GM18502 (cell line): ENCODE data around the gene CANT1.
"Not testable (repeated sequence)": the region's sequence is repeated elsewhere in the genome, so short reads cannot be mapped to it uniquely, and the experiment has no call there.

Source experiments
- ATAC-seq: cut with Tn5 transposase; IDR thresholded peaks from one replicate; pipeline ENCODE4 v1.9.1; 2021; ENCODE audit warnings: mild to moderate bottlenecking; ENCODE audit not compliant: unreplicated experiment, poor library complexity

Gene CANT1

DNA sequence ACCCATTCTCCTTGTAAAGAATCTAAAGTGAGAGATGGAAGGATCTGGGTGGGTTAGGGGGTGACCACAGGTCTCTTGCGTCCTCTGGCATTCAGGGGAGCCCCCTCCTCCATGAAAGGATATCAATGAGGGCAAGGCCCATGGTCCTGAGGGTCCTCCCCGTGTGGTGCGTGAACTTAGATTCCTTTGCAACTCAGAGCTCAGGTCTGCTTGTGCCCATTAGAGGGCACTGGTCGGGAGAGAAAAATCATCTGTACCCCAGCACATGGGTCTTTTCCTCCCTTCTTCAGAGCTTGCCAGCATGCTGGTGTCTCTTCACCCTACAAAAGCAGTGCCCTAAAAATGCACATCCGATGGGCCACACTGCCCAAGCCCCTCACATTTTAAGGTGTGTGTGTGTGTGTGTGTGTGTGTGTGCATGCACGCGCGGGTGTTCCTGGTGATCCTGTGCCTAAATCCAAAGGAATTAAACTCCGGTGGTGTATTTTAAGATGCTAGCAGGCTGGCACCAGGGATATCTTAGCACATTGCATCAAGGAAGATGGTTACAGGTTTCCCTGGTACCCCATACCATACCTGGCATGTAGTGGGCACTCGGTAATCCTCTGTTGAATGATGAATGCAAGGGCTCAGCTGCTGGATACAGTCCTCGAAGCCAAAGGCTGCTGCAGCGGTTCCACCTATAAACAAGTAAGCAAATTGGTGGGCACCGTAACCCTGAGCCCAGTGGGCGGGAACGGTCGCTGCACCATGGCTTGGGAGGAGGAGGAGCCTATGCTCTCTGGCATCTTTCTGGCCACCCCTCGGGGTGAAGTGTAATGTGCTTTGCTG is 19.1 kb upstream of the CANT1 start:
- no peak for ATAC-seq

DNA sequence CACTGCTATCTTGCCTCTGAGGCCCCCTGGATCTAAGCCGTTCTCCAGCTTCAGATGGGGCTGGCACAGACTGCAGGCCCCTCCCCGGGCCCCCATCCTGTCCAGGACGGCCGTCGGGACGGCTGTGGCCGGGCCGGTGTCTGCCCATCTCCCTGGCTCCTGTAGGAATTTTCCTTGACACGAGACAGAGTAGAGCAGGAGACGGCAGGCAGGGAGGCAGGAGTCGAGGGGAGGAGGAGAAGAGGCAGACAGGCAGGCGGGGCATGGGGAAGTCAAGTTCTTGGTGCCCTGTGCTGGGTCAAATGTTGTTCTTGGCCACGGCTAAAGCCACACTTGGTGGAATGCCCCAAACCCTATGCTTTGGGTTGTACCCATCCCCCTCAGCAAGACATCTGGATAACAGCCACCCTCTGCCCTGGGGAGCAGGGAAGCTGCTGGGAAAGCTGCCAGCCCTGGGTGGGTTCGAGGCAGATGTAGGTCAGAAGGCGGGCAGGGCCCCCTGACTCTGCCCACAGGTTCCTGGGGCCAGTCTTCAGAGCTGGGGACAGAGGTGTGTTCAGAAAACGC is 18.4 kb upstream of the CANT1 start:
- no peak for ATAC-seq

DNA sequence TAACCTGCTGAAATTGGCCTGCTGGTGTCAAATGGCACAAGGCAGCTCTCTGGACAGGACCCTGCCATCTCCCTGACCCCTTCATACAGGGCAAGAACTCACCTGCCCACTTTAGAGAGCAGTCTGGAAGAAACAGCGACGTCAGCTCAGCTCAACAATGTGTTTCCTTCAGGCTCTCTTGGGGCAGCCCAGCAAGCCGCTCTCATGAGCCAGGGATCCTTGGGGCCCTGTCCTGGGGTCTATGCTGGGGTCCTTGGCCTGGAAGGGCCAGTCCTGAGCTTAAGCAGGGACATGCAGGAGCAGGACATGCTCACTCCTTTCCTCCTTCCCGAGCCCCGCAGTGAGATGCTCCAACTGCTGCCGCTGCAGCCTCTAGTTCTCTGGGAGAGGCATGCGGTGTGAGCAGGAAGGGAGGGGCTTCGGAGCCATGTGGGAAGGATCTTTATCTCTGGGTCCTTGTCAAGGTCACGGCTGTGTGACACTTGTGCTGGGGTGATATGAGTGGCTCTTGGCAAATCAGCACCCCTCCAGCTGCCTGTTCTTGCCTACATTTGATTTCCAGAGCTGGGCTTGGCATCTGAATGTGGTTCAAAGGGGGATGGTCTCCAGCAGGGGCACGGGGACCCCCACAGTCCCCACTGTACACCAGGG is 17.8 kb upstream of the CANT1 start:
- ATAC-seq = no peak

DNA sequence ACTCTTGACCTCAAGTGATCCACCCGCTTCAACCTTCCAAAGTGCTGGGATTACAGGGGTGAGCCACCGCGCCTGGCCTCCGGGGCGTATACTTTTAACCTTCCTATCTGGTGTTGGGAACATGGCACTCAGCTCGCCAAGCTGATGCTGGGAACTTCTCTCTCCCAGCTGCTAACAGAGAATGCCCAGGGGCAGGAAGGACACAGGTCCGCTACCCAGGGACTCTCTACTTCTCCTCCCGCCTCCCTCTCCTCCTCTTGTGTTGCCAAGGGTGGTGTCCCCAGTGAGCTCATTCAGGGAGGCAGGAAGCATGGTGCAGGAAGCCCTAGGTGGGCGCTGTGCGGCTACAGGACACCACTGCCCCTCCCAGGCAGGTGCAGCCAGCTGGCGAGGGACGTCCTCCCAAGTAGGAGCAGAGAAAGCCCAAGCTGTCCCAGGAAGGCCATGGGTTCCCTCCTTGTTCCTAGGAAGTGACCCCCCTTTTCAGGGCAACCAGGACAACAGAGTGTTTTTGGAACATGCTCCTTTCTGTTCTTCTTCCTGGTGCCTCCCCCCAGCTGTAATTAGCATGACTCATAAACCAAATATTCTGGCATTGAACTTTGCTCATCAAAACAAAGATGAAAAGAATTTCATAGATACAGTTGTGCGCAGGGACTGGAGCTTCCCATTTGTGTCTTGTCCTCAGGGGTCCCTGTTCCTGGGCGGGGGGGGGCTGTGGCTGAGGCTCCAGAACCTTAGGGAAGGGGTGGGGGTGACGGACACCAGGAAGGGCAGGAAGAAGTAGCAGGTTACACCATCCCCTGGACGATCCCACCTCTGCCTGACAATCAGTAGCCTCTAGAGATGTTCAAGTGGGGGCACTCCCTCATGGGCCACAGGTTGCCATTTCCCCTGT is 17.1 kb upstream of the CANT1 start:
- no peak for ATAC-seq

DNA sequence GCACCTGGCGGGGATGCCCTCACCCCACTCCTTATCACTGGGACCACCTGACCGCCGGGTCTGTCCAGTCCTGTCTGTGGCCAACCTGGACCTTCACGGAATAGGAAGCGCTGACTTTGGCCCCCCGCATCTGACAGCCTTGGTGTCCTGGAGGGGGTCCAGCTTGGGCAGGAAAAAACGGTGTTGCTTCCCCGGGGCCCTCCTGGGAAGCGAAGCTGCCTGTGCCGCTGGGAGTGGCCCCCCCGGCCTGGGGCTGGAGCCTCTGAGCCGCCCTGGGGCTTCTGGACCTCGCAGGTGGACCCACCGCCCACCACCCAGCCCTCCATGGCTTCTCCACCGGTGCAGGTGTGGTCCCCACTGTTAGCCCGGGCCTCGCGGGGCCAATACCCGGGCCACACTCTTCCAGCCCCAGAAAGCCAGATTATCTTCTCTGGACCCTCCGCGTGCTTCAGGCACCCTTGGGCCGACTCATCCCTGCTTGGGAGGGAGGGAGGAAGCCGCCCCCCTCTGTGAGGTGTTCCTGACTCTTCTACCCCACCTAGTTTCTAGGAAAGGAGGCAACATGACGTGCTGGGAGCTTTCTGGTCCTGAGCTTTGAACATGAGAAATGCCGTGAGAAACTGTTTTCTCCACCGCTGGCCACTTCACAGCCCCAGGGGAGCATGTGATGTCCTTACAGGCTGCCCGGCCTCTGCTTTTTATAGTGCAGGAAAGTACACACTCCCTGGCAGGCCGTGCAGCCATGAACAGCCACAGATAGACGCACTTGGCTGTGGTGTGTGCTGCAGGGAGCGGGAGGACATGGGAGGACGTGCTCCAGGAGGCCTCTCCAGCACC is 15.6 kb upstream of the CANT1 start:
- ATAC-seq = no peak

DNA sequence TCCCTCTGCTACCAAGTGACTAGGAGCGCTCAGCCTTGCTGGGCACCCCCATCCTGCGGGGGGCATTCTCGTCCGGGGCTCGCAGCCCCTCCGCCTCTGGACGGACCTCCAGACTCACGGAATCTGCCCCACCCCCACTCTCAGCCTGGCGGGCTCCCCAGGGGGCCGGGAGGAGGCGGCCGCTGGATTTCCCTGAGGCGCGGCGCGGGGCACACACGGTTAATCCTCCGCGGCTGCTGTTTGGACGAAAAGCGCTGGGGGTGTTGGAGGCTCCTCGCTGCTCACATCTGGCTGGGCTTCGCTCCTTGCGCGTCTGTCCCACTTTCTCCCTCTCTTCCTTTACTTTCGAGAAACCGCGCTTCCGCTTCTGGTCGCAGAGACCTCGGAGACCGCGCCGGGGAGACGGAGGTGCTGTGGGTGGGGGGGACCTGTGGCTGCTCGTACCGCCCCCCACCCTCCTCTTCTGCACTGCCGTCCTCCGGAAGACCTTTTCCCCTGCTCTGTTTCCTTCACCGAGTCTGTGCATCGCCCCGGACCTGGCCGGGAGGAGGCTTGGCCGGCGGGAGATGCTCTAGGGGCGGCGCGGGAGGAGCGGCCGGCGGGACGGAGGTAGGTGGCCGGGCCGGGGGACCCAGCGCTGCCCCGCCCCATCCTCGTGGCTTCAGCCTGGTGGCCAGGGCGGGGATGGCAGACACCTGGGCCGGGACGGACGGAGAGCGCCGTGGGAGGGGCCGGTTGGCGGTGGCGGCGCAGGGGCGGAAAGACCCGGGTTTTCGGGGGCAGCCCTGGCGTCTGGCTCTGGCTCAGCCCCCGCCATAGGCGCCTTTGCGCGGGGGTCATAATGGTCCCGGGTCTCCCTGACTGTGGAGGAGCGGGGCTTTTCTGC is 14.6 kb upstream of the CANT1 start, which contains the start of gene C1QTNF1:
Gene C1QTNF1, plus strand, starts transcription at position 284 of the 886 bp plus-strand sequence. CDS start 19,800 bp downstream, outside the sequence.
- no peak for ATAC-seq

DNA sequence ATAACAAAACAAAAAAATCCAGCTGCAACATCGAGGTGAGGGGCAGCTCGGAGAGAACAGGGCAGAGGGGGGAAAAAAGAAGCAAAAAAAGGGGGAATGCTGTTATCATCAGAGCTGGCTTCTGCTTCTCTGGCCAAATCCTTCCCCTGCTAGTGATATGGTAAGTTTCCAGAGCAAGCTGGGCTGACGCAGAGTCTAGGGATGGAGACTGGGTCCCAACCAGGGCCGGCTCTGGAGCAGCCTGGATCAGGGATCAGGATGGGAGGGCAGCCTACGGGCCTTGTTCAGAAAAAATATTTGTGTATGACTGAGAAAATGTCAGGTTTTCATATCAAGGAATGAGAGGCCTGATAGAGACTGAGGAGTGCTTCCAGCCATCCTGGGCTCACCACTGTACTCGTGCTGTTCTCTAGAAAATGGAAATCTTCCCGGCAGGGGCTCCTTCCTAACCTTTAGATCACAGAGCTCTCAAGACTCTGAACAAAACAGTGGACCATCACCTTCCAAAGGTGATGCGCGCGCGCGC is 13.7 kb upstream of the CANT1 start:
- ATAC-seq = no peak

DNA sequence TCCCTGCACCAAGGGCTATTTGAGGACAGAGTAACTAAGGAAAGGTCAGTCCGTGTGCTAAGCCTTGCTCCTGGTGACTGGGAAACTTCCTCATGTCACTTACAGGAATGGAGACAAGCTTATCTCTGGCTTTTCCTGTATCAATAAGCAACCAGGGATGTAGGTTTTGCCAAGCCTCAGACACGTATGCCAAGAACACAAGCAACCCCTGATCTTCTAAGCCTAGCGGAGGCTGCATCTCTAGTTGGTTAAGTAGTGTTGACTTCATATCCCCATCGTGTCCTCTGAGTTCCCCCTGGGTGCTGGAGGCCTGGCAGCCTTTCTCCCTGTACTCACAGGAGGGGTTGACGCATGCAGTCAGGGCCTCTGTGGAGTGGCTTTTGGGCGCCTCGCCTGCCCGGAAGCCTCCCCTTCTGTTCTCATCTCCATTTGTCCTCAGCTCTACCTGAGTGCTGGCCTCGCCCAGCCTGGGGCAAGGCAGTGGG is 13.0 kb upstream of the CANT1 start:
- no peak for ATAC-seq

DNA sequence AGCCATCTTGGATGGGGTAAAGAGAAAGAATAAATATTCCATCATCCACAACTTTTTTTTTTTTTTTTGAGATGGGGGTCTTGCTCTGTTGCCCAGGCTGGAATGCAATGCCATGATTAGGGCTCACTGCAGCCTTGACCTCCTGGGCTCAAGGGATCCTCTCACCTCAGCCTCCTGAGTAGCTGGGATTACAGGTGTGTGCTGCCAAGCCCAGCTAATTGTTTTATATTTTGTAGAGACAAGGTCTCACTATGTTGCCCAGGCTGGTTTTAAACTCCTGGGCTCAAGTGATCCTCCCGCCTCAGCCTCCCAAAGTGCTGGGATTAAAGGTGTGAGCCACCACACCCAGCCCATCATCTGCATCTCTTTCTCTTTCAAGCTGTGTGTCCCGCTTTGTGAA is 12.4 kb upstream of the CANT1 start:
- ATAC-seq = not testable (repeated sequence)

DNA sequence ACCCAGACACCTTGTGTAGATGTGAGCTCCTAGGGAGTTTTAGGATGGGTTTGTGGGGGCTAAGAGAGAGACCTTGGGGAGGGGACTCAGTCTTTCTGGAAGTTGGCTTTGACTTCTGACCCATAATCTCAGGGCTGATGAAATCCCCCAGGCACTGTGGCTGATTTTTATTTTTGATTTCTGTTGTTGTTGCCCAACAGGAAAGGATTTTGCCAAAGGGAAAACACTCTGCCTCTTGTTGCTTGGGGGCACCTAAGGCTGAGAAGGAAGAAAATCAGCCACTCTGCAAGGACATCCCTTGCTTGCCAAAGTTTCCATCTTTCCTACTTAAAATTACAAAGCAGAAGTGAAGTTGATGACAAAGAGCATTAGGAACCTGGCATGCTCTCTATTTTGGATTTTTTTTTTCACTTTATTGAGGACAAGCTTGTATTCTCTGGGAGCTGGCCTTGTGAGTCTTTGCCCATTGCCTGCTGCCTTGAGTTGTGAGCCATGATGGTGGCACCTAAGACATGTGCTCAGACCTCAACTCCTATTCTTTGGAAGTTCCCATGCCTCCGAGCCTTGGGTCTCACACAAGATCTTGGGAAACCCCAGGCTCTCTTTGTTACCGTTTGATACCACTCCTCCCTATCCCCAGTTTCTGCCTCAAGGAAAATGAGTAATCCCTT is 11.2 kb upstream of the CANT1 start:
- ATAC-seq = no peak

DNA sequence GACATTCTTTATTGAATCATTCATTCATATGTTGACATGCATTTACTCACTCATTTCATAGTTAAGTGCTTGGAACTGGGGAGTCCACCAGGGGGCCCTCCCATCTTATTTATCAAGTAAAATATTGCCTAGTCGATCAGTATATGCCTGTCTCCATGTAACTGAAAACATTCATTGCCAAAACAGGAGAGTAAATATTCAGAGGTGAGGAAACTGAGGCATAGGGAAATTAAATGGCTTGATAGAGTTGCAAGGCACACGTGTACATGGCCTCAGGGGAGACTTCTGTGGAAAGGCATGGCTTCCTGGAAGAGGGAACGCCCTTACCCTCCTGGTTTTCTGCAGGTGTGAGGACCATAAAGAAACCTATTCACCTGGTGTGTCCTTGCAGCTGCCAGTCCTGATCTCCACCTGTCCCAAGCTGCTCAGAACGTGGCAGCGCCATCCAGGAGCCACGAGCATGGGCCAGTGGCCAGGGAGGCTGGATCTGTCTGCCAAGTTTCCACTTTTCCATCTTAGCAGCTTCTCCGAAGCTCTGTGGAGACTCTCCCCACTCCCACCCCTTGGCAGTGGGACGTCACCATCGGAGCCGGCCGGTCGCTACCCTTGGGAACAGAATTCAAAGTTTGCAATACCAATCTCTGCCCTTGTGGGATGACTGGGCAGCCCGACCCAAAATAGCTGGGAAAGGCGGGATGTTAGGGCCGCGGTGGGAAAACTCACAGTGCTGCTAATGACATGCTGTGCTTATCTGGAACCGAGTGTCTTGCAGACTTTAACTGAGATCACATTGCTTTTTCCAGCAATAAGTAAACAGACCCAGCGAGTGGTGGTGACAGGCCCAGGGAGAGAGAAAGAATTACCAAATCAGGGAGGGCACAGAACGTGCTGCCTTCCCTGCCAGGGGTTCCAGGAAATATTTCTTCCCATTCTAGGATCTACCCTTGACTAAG is 10.3 kb upstream of the CANT1 start:
- no peak for ATAC-seq

DNA sequence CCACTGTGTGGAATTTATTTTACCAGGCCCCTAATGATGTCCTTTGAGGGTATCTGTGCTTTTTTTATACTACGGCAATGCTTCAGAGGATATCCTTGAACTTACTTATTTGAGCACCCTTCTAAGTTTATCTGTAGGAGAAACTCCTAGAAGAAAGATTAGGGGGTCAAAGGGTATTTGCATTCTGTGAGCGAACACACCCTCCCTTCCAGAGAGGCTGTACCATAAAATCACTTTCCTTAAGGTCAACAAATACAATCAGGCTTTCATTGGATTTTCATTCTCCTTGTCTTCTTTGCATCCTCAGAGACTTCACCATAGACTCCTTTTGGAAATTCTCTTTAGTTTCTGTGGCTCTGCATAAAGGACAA is 9.7 kb upstream of the CANT1 start:
- no peak for ATAC-seq

DNA sequence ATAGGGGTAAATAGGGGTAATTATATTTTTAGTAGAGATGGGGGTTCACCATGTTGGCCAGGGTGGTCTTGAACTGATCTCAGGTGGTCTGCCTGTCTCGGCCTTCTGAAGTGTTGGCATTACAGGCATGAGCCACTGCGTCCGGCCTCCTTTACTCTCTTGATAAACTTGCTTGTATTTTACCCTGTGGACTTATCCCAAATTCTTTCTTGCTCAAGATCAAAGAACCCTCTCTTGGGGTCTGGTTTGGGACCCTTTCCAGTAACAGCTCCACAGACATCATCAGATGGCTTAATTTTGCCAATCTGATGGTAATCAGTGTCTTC is 8.8 kb upstream of the CANT1 start:
- ATAC-seq = no peak

DNA sequence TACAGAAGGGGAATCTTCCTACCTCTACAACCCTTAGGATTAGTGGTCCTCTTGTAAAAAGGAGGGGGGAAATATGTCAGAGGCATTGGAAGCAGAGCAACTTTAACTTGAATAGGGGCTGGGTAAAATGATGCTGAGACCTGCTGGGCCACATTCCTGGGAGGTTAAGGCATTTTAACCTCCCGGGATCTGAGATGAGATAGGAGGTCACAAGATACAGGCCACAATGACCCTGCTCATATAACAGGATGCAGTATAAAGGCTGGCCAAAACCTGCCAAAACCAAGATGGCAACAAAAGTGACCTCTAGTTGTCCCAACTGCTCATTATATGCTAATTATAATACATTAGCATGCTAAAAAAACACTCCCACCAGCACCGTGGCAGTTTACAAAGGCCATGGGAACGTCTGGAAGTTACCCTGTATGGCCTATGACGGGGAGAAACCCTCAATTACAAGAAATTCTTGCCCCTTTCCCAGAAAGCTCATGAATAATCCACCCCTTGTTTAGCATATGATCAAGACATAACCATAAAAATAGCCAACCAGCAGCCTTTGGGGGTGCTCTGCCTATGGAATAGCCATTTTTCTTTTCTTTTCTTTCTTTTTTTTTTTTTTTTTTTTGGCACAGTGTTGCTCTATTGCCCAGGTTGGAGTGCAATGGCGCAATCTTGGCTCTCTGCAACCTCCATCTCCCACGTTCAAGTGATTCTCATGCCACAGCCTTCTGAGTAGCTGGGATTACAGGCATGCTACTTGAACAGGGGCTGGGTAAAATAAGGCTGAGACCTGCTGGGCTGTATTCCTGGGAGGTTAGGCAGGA is 8.2 kb upstream of the CANT1 start:
- no peak for ATAC-seq

DNA sequence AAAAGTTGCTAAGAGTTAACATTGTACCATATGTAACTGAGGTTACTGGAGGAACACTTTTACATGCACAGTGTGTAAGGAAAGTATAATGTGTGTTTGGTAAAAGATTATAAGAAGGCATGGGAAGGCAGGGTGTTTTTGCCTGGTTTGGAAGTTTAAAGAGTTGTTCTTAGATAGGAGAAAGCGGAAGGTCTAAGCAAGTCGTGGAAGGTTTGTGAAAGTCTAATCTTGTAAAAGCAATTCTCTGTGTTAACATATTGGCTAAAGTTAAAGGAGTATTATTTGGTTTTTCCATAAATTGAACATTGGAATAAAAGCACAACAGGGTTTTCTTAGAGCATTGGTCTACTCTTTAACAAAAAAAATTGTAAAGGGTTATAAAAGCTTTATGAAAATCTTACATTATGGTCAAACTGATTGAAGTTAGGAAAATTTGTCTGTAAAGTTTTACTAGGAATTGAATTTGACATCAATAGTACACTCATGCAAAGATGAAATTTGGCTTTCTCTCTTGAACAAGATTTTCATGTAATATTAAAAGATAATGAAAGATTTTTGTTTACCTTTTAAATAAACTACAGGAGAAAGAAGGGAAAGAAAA is 4.7 kb upstream of the CANT1 start:
- ATAC-seq = no peak
